NCI-H2171 (cell line): ENCODE measurements around the gene ADCY2.

Experiments used
- DNase-seq: peaks from one replicate; lab custom pipeline; 2025; lab: John Stamatoyannopoulos, UW

Gene ADCY2

GRCh38 chr5:7445068-7445467 is 49.1 kb downstream of the ADCY2 start:
- no peak for DNase-seq

GRCh38 chr5:7445831-7446230 is 49.9 kb downstream of the ADCY2 start:
- DNase-seq: no peak

DNA sequence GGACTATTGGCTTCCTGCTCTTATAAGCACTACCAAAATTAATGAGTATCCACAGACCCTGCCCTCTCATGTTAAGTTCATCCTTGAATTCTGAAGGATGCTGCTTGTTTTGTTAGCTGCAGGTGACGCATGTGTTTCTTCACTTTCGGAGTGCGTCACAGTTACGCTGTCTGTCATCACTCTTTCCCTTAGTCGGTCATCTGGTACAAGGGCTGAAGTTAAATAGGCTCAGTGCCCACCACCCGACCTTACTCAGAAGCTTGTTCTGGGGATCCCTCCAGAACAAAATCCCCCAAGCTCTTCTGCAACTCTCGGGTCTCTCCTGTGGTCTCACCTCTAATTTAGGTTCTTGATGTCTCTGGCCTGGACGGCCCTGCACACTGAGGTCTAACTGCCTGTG is 51.0 kb downstream of the ADCY2 start:
- DNase-seq: no peak

DNA sequence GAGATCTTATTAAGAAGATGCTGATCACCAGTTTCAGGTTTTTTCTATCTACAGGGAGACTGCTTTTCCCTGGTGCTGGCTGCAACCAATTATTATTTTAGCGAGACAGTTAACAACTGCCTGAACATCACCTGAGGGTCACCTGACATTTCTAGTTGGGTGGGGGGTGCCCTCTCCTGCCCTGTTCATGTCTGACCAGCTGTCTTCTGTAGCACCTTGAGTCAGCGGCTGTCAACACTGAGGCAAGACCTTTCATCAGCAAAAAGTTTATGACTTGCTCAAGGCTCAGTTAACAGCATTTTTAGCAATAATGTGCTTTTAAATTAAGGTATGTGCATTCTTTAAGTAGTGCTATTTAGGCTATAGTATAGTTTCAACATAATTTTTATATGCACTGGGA is 58.0 kb downstream of the ADCY2 start:
- no peak for DNase-seq

- no peak for DNase-seq
These were observed 60.3 kb downstream of the ADCY2 start for GRCh38 chr5:7456206-7456605.

DNA sequence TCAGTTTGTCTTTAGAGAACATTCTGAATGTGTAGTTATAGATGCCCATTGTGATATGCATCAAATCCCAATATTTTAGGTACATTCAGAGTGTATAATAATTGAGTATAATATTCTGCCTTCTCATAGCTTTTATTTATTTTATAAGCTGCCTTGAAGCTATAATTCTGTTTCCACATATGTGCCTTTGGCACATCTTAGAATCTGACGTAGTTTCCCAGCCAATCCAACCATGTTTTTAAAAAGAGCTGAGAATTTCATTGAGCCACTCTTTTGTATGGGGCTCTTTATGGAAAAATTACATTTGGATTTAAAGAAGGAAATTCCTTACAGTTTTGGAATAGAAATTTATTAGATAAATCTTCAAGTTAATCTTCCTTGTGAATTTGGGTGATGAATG is 65.4 kb downstream of the ADCY2 start:
- DNase-seq: no peak

- DNase-seq: no peak
These were observed 66.8 kb downstream of the ADCY2 start for GRCh38 chr5:7462758-7463157.

GRCh38 chr5:7464182-7464581 is 68.2 kb downstream of the ADCY2 start:
- no peak for DNase-seq

GRCh38 chr5:7467179-7467578 is 71.2 kb downstream of the ADCY2 start:
- no peak for DNase-seq

DNA sequence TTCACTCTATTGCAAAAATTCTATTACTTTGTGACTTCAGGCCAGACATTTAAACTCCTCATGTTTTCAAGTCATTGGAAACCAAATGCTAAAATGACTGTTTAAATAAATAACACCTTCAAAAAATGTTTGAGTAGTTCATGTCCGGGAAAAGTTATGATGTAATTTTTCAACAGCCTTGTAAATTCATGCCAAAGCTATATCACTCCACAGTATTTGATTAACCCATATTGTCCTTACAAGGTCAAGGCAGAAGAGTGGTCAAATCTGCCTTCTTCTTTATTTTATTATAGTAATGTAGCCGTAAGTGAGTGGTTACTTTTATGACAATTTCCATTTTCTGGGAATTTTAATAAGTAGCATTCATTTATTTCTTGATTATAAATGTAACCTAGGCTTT is 72.8 kb downstream of the ADCY2 start:
- no peak for DNase-seq

GRCh38 chr5:7471710-7472109 is 75.8 kb downstream of the ADCY2 start:
- no peak for DNase-seq

GRCh38 chr5:7473115-7473514 is 77.2 kb downstream of the ADCY2 start:
- DNase-seq: no peak

DNA sequence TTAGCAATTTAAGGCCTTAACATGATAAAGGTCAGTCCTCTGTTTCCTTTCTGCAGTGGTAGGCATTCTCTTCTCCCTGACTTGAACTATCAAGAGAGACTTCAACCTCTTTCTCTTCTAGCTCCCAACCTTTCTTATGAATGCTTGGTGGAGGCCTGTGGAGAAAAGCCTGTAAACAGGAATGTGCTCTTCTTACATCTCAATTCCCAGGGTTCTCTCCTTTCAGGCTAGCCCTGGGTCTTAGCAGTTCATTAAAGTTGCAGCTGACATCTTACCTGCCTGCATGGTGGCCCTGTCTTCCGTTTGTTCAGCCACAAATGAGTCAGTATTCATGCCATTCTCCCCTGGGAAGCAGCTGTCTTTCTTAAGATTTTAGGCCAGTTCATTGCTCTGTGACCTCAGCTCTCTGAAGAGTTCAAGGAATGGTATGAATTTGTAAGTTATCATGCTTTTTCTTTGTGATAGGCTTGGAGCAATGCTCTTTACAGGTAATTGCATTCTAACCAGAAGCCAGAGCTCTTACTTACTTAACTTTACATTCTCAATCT is 77.8 kb downstream of the ADCY2 start:
- no peak for DNase-seq

- no peak for DNase-seq
These were observed 79.0 kb downstream of the ADCY2 start for GRCh38 chr5:7474821-7475403.

DNA sequence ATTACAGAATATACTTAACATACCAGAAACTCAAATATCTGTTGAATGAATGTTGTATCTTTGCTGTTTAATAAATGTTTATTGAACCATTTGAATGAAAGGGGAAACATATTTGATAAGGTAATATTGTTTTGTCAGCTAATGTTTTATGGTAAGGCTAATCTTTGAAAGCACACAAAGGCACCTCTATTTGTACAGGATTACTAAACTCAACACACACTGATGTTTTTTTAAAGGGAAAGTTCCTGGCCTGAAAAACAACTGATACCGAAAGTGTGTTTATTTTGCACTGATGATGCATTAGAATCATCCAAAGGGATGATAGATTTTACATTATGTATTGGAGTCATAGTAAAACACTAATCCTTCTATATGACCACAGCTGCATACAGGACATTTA is 82.5 kb downstream of the ADCY2 start:
- no peak for DNase-seq

DNA sequence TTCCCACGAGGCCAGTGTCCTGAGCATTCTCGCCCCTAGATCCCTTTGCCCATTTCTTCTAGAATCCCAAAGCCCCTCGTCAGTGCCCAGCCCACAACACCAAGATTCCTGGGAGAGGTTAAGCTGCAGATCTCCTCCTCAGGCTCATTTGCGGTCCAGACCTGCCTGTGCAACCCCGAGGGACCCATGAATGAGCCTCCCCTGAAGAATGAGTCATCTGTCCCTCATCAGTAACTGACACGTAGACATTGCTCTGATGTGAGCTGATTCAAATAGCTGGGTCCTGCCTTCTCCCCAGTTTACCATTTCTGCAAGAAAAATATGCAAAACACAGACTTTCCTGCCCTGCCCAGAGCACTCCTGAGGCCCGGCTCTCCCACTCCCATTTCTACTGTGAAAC is 92.8 kb downstream of the ADCY2 start:
- DNase-seq: no peak

GRCh38 chr5:7492371-7492770 is 96.4 kb downstream of the ADCY2 start:
- DNase-seq: no peak

DNA sequence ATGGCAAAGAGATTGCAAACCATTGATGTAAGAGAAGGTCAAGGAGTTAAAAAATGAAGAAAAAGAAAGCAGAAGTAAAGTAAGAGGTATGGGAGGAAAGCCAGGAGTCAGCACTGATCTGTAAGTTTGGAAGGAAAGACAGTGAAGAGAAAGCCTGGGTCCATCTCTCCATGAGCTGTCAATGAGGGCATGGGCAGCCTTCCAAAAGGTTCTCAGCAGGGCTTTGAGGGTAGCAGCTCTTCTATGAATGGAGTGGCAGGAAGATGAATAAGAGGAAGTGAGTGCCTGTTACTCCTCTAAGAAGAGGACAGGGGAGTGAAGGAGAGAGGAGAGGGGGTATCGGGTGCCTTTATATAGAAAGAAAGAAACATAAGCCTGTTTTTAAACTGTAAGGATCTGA is 97.1 kb downstream of the ADCY2 start:
- no peak for DNase-seq

DNA sequence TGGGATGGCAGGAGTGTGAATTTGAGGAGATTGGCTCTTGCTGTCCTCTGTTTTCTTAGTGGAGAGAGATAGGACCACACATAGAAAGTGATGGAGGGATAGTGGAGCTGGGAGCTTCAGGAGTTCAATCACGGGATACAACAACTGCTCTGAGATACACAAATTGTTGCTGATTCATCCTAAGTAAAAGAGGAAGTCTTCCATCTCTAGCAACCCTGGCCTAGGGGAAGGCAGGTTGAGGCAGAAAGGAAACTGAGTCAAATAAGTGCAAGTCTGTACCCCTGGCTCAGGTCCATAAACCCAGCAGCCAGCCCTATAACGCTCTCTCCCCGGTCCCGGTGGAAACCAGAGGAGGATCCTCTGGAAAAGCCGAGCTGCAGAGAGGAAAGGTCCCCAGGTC is 97.7 kb downstream of the ADCY2 start:
- DNase-seq: no peak

DNA sequence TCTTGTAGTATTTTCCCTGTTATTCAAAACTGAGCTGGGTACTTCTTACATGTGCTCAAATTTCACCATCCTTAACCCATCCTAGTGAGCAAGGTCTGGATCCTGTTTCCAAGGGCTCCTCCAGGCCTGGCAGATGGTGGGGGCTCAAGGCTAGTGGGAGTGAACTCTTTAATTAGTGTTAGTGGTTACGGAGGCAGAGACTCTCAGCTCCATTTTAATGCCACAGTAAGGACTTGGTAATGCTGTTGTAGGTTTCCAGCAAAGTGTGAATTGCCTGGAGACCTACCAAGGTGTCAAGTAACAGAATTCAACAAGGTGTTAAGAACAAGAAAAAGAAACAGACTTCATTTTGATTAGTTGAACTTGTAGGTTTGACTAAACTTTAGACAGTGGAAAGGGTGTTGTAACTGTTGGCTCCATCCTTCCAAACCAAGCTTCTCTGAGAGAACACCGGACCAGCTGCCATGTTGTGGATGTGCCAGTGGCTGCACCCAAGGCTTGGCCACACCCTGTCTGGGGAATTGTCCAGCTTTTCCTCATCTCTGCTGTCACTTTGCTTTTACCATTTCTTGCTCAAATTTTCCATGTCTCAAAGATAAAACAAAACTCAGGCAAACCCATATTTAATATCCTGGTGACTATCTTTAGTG is 98.7 kb downstream of the ADCY2 start:
- DNase-seq: no peak

DNA sequence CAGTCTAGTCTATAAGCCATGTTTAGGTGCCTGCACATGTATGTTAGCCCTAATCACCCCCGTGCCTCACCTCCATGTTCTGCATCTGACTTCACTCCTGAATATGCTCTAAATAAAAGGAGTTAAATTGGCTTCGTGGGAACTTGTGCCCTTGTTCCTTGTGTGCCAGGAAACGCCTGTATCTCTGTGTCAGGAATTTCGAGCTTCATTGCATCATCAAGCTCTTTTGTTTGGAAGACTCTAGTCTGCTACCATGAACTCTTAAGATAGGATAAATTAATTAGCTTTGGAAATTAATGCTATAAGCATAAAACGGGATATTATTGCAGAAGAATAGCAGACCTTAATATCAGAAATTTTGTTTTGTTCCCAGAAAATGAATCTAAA is 99.2 kb downstream of the ADCY2 start:
- no peak for DNase-seq

GRCh38 chr5:7500256-7500655 is 104.3 kb downstream of the ADCY2 start:
- no peak for DNase-seq

GRCh38 chr5:7501061-7501460 is 105.1 kb downstream of the ADCY2 start:
- no peak for DNase-seq

GRCh38 chr5:7503564-7503963 is 107.6 kb downstream of the ADCY2 start:
- no peak for DNase-seq
